Endothelial cell of umbilical vein (primary cell): Measurements from ENCODE around the gene BCL2.

Experiments
- EZH2 ChIP-seq: IDR thresholded peaks from 2 replicates; pipeline ENCODE4 v1.6.1; 2012; ENCODE audit warnings: borderline replicate concordance, low read depth, mild to moderate bottlenecking, moderate library complexity, low read length, inconsistent platforms; ENCODE audit not compliant: severe bottlenecking
- GATA2 ChIP-seq: IDR thresholded peaks from 2 replicates; pipeline ENCODE4 v1.7.0; 2011; ENCODE audit warnings: low read depth, mild to moderate bottlenecking, moderate library complexity, mixed read lengths, low read length; ENCODE audit not compliant: insufficient read length, insufficient read depth
- POLR2A ChIP-seq: IDR thresholded peaks from 2 replicates; pipeline ENCODE4 v1.6.1; 2012; ENCODE audit warnings: low read depth, mild to moderate bottlenecking, control low read depth, low read length
- TF ChIP-seq, protein P1 (sequence below), 2 donors: IDR thresholded peaks; 1 replicate in 1 of 2; 2 replicates in 1 of 2; pipeline ENCODE4 v1.5.1; 2011; ENCODE audit warnings: low read length in 2 of 2, mild to moderate bottlenecking in 2 of 2, moderate library complexity in 2 of 2, control low read depth in 1 of 2, inconsistent platforms in 1 of 2, low read depth in 1 of 2; ENCODE audit not compliant: insufficient read depth in 1 of 2; ENCODE audit errors: extremely low read depth in 1 of 2
- TF ChIP-seq, protein P2 (sequence below): IDR thresholded peaks from 2 replicates; pipeline ENCODE4 v1.6.1; 2011; ENCODE audit not compliant: insufficient read depth, insufficient read length

- TF ChIP-seq, protein P1, sequence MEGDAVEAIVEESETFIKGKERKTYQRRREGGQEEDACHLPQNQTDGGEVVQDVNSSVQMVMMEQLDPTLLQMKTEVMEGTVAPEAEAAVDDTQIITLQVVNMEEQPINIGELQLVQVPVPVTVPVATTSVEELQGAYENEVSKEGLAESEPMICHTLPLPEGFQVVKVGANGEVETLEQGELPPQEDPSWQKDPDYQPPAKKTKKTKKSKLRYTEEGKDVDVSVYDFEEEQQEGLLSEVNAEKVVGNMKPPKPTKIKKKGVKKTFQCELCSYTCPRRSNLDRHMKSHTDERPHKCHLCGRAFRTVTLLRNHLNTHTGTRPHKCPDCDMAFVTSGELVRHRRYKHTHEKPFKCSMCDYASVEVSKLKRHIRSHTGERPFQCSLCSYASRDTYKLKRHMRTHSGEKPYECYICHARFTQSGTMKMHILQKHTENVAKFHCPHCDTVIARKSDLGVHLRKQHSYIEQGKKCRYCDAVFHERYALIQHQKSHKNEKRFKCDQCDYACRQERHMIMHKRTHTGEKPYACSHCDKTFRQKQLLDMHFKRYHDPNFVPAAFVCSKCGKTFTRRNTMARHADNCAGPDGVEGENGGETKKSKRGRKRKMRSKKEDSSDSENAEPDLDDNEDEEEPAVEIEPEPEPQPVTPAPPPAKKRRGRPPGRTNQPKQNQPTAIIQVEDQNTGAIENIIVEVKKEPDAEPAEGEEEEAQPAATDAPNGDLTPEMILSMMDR (IDR thresholded peaks at IDR 0.05; ENCODE audit: extremely low read depth in 1 of 2, insufficient read depth in 1 of 2, low read depth in 1 of 2, low read length in 2 of 2): no peak
- TF ChIP-seq EZH2 (no peak), POLR2A (no peak), GATA2 (no peak)
- TF ChIP-seq, protein P2, sequence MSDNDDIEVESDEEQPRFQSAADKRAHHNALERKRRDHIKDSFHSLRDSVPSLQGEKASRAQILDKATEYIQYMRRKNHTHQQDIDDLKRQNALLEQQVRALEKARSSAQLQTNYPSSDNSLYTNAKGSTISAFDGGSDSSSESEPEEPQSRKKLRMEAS: no peak
Measured at GRCh38 chr18:63314062-63314790, 5.3 kb downstream of the BCL2 start.
